Measurements from ENCODE around the gene EGLN2. TPM values are rescaled to one million over a fixed set of nuclear protein-coding genes. Genes with fewer than 3 reads are reported as not detected.
A peak's percentile ranks its signal among the peaks of the same experiment; 100 is the strongest.

The EGLN2 gene
- total and polyA plus RNA-seq, 9 of the 15 experiments (the other 6 are each of a cell fraction or from before 2014, with no cell fraction given), result 9.6 to 114 (median 71.0) TPM

- no peak for TF ChIP-seq SPI1 (IDR thresholded peaks at IDR 0.05; ENCODE audit: borderline replicate concordance, low read depth, low read length)
- no peak for TF ChIP-seq SRSF9 (IDR thresholded peaks at IDR 0.05; ENCODE audit: borderline replicate concordance, low read depth, low read length)
- no peak for TF ChIP-seq BRD9 (IDR thresholded peaks at IDR 0.05; ENCODE audit: low read depth, partially characterized antibody)
- TF ChIP-seq PYGO2 (tag; IDR thresholded peaks at IDR 0.05), result no peak
- no peak for TF ChIP-seq CREB1 (IDR thresholded peaks at IDR 0.05)
- TF ChIP-seq CREB1 (CRISPR knock-in tag; IDR thresholded peaks at IDR 0.05), result no peak
- TF ChIP-seq ZFP1 (CRISPR knock-in tag; IDR thresholded peaks at IDR 0.05), result no peak
- TF ChIP-seq CHD1 (IDR thresholded peaks at IDR 0.05; ENCODE audit: low read length), result no peak
- TF ChIP-seq ETV6 (IDR thresholded peaks at IDR 0.05; ENCODE audit: borderline replicate concordance in 1 of 2, low read depth in 2 of 2, low read length in 1 of 2), result no peak
- no peak for TF ChIP-seq ETV6 (CRISPR knock-in tag; IDR thresholded peaks at IDR 0.05; ENCODE audit: borderline replicate concordance)
- TF ChIP-seq ZNF143 (CRISPR knock-in tag; IDR thresholded peaks at IDR 0.05), result no peak
- no peak for TF ChIP-seq GTF2F1 (IDR thresholded peaks at IDR 0.05; ENCODE audit: low read depth, low read length)
- TF ChIP-seq KDM1A (IDR thresholded peaks at IDR 0.05), result 0 out of 4 replicates have a peak, but pooled peaks of 1 of the 2 experiments have one; percentile 19
- TF ChIP-seq TRIM28 (IDR thresholded peaks at IDR 0.05), result no peak
- peak; percentile 45; the same call in 1 of the 2 replicates for TF ChIP-seq SMARCA5 (IDR thresholded peaks at IDR 0.05)
- no peak for TF ChIP-seq CCNT2 (IDR thresholded peaks at IDR 0.05; ENCODE audit: borderline replicate concordance, extremely low read depth, insufficient read length, low read depth, low read length)
- TF ChIP-seq THAP7 (CRISPR knock-in tag; IDR thresholded peaks at IDR 0.05), result no peak
- TF ChIP-seq ZNF174 (CRISPR knock-in tag; IDR thresholded peaks at IDR 0.05), result no peak
- no peak for TF ChIP-seq RBM34 (IDR thresholded peaks at IDR 0.05; ENCODE audit: borderline replicate concordance, insufficient read depth, low read length)
- no peak for TF ChIP-seq THRAP3 (IDR thresholded peaks at IDR 0.05; ENCODE audit: borderline replicate concordance)
- TF ChIP-seq BHLHE40 (IDR thresholded peaks at IDR 0.05; ENCODE audit: low read length), result peak; percentile 70
- TF ChIP-seq, protein P1, sequence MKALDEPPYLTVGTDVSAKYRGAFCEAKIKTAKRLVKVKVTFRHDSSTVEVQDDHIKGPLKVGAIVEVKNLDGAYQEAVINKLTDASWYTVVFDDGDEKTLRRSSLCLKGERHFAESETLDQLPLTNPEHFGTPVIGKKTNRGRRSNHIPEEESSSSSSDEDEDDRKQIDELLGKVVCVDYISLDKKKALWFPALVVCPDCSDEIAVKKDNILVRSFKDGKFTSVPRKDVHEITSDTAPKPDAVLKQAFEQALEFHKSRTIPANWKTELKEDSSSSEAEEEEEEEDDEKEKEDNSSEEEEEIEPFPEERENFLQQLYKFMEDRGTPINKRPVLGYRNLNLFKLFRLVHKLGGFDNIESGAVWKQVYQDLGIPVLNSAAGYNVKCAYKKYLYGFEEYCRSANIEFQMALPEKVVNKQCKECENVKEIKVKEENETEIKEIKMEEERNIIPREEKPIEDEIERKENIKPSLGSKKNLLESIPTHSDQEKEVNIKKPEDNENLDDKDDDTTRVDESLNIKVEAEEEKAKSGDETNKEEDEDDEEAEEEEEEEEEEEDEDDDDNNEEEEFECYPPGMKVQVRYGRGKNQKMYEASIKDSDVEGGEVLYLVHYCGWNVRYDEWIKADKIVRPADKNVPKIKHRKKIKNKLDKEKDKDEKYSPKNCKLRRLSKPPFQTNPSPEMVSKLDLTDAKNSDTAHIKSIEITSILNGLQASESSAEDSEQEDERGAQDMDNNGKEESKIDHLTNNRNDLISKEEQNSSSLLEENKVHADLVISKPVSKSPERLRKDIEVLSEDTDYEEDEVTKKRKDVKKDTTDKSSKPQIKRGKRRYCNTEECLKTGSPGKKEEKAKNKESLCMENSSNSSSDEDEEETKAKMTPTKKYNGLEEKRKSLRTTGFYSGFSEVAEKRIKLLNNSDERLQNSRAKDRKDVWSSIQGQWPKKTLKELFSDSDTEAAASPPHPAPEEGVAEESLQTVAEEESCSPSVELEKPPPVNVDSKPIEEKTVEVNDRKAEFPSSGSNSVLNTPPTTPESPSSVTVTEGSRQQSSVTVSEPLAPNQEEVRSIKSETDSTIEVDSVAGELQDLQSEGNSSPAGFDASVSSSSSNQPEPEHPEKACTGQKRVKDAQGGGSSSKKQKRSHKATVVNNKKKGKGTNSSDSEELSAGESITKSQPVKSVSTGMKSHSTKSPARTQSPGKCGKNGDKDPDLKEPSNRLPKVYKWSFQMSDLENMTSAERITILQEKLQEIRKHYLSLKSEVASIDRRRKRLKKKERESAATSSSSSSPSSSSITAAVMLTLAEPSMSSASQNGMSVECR (CRISPR knock-in tag; IDR thresholded peaks at IDR 0.05), result no peak
- TF ChIP-seq ZNF668 (CRISPR knock-in tag; IDR thresholded peaks at IDR 0.05), result no peak
- no peak for TF ChIP-seq MIER1 (IDR thresholded peaks at IDR 0.05; ENCODE audit: low read depth)
- TF ChIP-seq CCAR2 (IDR thresholded peaks at IDR 0.05; ENCODE audit: low read depth, low read length), result no peak
- no peak for TF ChIP-seq STAT5B (CRISPR knock-in tag; IDR thresholded peaks at IDR 0.05)
- no peak for TF ChIP-seq ZNF444 (CRISPR knock-in tag; IDR thresholded peaks at IDR 0.05)
These were observed 32.8 kb downstream of the EGLN2 start (continued) for GRCh38 chr19:40831502-40832430.

Data from K562 (cell line).